Stimulated activated CD8-positive, alpha-beta memory T cell treated with anti-CD3 and anti-CD28 coated beads, Interleukin-15, amount 100 ng/mL, for 4 hours (primary cell): Measurements from ENCODE around the gene FLT3.
"Not testable (repeated sequence)": the region's sequence is repeated elsewhere in the genome, so short reads cannot be mapped to it uniquely, and the experiment has no call there.

Experiments
- DNase-seq, 2 donors: peaks; one replicate each; pipeline ENCODE4 v3.0.0-alpha.2; 2020; ENCODE audit warnings: low read depth in 2 of 2

Gene FLT3

GRCh38 chr13:28044608-28045007, 55.8 kb downstream of the FLT3 start:
- no peak for DNase-seq

- no peak for DNase-seq
Measured at GRCh38 chr13:28043224-28043623, 57.2 kb downstream of the FLT3 start.

DNA sequence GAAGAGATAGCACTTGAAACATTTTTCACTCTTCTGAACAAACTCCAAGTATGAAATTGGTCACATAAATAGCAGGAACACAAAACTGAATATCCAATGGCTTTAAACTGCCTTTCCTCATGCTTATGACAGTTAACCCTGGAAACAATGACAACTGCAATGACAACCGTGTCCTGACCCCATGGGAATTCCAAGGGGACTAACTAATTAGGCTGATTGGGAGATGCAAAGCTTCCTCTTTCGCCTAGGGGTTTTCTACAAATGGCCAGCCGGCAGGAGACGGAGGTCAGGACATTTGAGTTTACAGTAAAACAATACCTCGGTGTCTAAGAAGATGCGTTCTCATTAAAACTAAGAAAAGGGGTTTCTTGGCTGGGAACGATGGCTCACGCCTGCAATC, 58.9 kb downstream of the FLT3 start:
- DNase-seq, result no peak

- no peak for DNase-seq
Measured at GRCh38 chr13:28041031-28041461, 59.3 kb downstream of the FLT3 start.

GRCh38 chr13:28037399-28037798, 63.0 kb downstream of the FLT3 start:
- no peak for DNase-seq

- DNase-seq, result no peak
Measured at GRCh38 chr13:28035146-28035782, 65.1 kb downstream of the FLT3 start.

GRCh38 chr13:28033894-28034655, 66.3 kb downstream of the FLT3 start:
- DNase-seq, result no peak

DNA sequence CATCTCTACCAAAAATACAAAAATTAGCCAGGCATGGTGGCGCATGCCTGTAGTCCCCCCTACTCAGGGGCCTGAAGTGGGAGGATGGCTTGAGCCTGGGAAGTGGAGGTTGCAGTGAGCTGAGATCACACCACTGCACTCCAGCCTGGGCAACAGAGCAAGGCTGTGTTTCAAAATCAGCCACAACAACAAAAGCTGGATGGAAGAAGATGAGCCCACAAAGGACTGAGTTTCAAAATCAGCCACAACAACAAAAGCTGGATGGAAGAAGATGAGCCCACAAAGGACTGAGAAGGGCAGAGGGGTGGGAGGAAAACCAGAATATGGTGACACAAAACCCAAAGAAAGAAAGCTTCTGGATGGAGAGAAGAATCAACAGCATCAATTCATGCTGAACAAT, 67.9 kb downstream of the FLT3 start:
- not testable (repeated sequence) for DNase-seq

DNA sequence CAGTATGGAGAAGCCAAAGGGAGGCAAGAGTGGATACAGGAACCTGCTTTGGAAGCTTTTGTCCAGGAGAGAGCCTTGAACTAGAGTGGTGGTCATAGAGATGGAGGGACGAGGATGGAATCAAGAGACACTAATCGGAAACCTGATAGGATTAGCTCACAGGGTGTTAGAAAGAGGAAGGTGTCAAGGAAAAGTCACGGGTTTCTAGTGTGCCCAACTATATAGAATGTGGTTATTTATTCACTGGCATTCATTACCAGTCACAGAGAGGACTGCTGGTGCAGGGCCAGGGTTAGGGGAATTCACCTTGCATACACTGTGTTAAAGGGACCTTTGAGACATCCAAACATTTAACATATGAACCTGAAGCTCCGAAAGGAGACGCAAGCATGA, 68.5 kb downstream of the FLT3 start:
- no peak for DNase-seq

- DNase-seq, result no peak
Measured at GRCh38 chr13:28031220-28031895, 69.0 kb downstream of the FLT3 start.

DNA sequence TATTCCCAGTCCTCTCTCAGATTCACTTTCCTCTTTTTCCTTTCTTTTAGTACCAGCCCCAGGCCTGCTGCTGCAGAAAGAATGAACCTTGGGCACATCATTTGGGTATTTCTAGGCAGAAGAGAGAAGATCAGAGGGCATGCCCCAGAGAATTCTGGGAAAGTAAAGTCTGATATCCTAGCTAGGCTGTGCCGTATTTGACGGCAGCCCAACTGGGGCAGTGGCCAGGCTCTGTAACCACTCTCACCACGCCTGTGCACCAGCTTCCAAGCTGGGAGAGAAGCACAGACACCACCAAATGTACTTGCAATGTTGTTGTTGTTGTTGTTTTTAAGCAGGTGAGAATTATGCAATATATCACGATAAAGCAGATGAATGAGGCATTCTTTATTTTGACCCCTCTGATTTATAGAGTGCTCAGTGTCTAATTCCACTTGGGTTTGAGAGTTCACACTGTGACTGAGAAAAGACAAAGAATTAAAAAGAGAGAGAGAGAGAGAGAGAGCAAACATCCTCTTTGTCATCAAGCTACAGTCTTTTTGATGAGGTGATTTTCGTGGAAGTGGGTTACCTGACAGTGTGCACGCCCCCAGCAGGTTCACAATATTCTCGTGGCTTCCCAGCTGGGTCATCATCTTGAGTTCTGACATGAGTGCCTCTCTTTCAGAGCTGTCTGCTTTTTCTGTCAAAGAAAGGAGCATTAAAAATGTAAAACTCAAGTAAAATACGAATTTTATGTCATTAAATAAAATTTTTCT, 72.6 kb downstream of the FLT3 start:
- DNase-seq, result no peak

- DNase-seq, result no peak
Measured at GRCh38 chr13:28027071-28027470, 73.3 kb downstream of the FLT3 start.

DNA sequence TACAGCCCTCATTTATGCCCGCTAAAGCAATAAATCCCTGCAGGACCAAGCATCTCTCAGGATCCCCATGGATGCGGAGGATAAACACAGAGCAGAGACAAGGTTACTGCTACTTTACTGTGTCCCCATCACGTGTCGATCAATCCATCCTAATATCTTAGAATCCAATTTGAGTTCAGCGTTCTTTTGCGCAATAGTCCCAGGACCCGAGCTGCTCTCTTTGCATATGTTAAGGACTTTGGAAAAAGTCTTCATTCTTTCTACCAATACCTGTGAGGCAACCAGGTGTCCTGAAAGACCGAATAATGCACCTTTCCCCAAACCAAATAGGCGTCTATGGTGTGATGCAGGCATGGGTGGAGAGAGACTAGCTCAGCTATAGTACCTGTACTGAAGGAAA, 73.9 kb downstream of the FLT3 start:
- DNase-seq, result no peak

- no peak for DNase-seq
Measured at GRCh38 chr13:28022848-28023518, 77.4 kb downstream of the FLT3 start.

- DNase-seq, result no peak
Measured at GRCh38 chr13:28014301-28014700, 86.1 kb downstream of the FLT3 start.

GRCh38 chr13:28013482-28013881, 86.9 kb downstream of the FLT3 start:
- no peak for DNase-seq

DNA sequence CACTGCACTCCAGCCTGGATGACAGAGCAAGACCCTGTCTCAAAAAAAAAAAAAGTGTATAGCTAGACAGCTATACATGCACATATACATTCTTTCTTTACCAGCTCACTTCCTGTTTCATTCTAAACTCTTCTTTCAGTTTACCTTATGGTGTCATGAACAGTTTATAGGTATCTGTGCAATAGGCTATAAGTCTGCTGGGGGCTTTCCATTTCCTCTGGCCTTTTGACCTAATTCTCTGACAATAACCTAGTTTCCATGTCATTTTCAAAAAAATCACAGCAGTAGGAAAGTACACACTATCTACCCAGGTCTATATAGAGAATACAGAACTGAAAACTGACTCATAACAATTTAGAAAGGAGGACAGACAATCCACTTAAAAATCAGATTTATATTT, 87.5 kb downstream of the FLT3 start:
- no peak for DNase-seq

DNA sequence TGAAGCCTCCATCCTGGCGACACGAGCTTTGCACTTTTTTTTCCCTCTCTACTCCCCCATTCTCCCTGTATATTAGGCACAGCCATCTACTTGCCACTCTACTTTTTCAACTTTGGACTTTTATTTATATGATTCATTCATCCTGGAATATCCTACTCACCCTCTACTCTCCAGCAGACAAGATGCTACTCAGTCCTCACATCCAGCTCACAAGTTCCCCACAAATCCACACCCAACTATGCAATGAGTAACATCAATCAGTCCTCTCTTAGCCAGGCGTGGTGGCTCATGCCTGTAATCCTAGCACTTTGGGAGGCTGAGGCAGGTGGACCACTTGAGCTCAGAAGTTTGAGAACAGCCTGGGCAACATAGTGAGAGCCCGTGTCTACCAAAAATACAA, 88.0 kb downstream of the FLT3 start:
- DNase-seq, result no peak

GRCh38 chr13:28010046-28010445, 90.3 kb downstream of the FLT3 start:
- DNase-seq, result no peak

DNA sequence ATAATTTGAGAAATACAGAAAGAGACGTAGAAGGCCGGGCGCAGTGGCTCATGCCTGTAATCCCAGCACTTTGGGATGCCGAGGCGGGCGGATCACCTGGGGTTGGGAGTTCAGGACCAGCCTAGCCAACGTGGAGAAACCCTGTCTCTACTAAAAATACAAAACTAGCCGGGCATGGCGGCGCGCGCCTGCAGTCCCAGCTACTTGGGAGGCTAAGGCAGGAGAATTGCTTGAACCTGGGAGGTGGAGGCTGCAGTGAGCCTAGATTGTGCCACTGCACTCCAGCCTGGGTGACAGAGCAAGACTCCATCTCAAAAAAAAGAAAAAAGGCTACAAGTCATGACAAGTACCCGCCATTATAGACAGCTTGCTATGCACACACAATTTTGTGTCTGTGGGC, 95.4 kb downstream of the FLT3 start:
- not testable (repeated sequence) for DNase-seq

GRCh38 chr13:28002886-28003698, 97.3 kb downstream of the FLT3 start:
- no peak for DNase-seq
